ENCODE results near the gene ZNF791.
A peak's percentile ranks its signal among the peaks of the same experiment; 100 is the strongest.
"Not testable (repeated sequence)": the region's sequence is repeated elsewhere in the genome, so short reads cannot be mapped to it uniquely, and the experiment has no call there.

The ZNF791 gene

DNA sequence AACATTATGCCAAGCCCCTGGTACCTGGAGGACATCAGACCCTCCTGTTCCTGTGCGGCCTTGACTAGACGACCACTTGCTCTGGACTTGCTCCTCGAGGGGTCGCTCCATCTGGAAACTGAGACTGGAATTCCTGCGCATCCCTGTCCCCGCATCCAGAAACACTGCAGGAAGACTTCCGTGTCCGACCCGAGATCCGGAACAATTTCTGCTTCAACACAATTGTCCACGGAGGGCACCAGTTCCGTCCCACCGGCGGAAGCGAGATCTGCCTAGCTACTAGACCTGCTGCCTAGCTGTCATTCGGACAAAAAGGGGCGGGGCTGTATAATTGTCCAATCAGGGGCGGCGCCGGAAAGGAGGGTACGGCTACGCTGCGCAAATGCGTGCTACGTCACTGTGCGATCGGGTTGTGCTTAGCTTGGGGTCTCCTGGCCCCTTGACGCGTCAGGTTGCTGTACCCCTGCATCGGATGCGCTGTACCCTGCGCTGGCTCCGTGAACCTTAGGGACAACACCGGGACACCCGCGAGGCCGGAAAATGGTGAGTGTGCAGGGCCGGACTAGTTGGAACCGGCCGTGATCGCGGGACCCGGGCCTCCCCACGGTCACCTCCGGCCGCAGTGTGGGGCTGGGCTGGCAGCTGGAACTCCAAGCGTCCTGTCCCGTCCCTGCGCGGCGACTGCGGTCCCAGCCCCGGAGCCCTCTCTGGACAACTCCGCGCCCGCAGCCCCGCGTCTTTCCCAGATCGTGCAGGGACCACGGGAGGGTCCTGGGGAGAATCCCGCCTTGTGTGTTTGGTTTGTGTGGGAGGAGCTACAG, at the start of gene ZNF791, which contains the start of gene ZNF490:
TSS of gene ZNF791 (plus strand) at position 381 of the 821 bp plus-strand sequence. CDS start at position 541, 160 bp downstream.
TSS of gene ZNF490 (minus strand) at position 274 of the 821 bp plus-strand sequence. CDS start at position 141, 133 bp downstream.
- TF ChIP-seq, protein P1, sequence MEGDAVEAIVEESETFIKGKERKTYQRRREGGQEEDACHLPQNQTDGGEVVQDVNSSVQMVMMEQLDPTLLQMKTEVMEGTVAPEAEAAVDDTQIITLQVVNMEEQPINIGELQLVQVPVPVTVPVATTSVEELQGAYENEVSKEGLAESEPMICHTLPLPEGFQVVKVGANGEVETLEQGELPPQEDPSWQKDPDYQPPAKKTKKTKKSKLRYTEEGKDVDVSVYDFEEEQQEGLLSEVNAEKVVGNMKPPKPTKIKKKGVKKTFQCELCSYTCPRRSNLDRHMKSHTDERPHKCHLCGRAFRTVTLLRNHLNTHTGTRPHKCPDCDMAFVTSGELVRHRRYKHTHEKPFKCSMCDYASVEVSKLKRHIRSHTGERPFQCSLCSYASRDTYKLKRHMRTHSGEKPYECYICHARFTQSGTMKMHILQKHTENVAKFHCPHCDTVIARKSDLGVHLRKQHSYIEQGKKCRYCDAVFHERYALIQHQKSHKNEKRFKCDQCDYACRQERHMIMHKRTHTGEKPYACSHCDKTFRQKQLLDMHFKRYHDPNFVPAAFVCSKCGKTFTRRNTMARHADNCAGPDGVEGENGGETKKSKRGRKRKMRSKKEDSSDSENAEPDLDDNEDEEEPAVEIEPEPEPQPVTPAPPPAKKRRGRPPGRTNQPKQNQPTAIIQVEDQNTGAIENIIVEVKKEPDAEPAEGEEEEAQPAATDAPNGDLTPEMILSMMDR (IDR thresholded peaks at IDR 0.05; ENCODE audit: insufficient read depth, low read depth, low read length, missing control alignments) = no peak
- peak within 1 kb of the TSS; percentile 91 for H3K4me3 ChIP-seq (ENCODE audit: low read length)
- peak; percentile 98 for DNase-seq (ENCODE audit: low read depth)

DNA sequence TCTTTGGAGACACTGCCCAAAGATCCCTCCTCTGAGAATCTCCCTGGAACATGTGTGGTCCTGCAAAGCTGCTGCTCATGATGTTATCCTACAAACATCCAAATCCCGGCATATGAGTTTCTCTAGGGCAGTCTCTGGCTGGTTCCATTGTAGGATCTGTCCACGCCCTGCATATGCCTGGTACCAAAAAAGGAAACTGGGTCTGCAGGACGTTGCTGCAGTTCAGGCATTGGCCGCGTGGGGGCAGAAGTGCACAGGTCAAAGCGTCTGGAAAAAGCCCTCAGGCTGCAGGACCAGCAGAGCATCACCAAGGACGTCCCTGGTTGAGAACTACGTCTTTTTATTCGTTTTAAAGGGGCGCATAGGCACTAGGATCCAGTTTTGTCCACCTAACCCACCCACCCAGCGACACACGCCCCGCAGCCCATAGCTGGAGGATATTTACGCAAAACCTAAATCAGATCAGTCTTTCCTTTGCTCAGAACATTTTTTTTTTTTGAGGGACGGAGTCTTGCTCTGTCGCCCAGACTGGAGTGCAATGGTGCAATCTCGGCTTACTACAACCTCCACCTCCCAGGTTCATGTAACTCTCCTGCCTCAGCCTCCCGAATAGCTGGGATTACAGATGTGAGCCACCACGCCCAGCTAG, 46.6 kb upstream of the ZNF791 start:
- DNase-seq (ENCODE audit: low read depth) = peak; percentile 94
- no peak overlapping the region for H3K4me3 ChIP-seq (ENCODE audit: low read length)
- TF ChIP-seq, protein P1 (IDR thresholded peaks at IDR 0.05; ENCODE audit: insufficient read depth, low read depth, low read length, missing control alignments) = peak; percentile 80

DNA sequence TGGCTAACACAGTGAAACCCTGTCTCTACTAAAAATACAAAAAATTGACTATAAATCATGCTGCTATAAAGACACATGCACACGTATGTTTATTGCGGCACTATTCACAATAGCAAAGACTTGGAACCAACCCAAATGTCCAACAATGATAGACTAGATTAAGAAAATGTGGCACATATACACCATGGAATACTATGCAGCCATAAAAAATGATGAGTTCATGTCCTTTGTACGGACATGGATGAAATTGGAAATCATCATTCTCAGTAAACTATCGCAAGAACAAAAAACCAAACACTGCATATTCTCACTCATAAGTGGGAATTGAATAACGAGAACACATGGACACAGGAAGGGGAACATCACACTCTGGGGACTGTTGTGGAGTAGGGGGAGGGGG, 44.3 kb upstream of the ZNF791 start:
- DNase-seq (ENCODE audit: low read depth); H3K4me3 ChIP-seq (ENCODE audit: low read length): not testable (repeated sequence)

DNA sequence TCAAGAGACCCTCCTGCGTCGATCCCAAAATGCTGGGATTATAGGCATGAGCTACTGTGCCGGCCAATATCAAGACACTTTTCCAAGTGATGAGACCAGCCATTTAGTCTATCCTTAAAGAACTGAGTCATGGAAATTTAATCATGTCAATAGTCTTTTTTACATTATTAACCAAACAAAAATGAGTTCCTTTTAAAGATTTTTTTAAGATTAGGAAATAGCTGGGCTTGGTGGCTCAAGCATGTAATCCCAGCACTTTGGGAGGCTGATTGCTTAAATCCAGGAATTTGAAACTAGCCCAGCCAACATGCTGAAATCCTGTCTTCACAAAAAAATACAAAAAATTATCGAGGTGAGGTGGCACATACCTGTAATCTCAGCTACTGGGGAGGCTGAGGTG, 42.8 kb upstream of the ZNF791 start:
- no peak overlapping the region for H3K4me3 ChIP-seq (ENCODE audit: low read length)
- TF ChIP-seq, protein P1 (IDR thresholded peaks at IDR 0.05; ENCODE audit: insufficient read depth, low read depth, low read length, missing control alignments) = no peak
- no peak for DNase-seq (ENCODE audit: low read depth)

DNA sequence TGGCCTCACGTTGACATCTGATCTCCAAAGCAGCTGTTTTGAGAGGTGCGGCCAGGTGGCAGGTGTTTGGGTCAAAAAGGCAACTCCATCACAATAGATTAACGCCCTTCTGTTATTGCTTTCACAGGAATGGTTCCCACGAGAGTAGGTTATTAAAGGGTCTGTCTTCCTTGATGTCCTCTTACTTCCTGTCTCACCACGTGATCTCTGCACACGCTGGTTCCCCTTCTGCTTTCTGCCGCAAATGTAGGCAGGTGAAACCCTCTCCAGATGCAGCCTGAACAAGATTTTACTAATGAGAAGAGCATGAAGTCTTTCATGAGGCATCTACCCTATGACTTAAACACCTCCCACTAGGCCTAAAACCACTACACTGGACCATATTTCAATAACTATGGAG, 36.7 kb upstream of the ZNF791 start:
- no peak overlapping the region for H3K4me3 ChIP-seq (ENCODE audit: low read length)
- TF ChIP-seq, protein P1 (IDR thresholded peaks at IDR 0.05; ENCODE audit: insufficient read depth, low read depth, low read length, missing control alignments) = no peak
- DNase-seq (ENCODE audit: low read depth) = no peak

DNA sequence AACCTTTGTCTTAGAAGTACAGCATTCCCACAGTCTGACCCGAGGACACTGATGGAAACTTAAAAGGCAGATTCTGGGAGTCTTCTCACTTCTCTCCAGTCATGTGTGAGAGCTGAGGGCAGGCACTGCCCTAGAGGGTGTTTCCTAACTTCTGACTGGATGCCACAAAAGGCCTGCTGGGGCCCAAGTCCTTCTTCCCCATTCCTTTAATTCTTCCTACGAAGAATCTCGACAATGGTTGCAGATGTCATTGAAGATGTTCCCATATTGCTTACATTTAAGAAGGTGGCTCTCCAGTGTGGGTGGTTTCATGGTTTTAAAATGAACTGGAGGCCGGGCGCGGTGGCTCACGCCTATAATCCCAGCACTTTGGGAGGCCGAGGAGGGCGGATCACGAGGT, 32.1 kb upstream of the ZNF791 start:
- DNase-seq (ENCODE audit: low read depth) = no peak
- H3K4me3 ChIP-seq (ENCODE audit: low read length) = no peak overlapping the region
- TF ChIP-seq, protein P1 (IDR thresholded peaks at IDR 0.05; ENCODE audit: insufficient read depth, low read depth, low read length, missing control alignments) = no peak

DNA sequence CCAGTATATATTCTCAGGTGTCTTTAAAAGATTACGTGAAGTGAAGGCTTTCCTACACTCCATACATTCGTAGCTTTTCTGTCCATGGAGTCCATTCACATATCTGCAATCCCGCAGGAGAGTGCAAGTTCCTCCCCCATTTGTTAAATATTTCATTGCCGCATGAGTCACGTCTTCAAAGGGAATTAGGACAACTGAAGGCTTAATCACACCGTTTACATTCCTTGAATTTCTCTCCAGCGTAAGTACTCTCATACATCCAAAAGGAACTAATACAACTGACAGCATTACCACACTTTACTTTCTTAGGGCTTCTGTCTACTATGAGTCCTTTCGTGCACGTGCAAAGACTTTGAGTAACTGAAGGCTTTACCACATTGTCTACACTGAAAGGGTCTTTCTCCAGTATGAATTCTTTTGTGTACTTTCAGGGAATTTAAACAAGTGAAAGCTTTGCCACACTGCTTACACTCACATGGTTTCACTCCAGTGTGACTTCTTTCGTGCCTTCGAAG, 30.5 kb upstream of the ZNF791 start:
- H3K4me3 ChIP-seq (ENCODE audit: low read length) = no peak overlapping the region
- TF ChIP-seq, protein P1 (IDR thresholded peaks at IDR 0.05; ENCODE audit: insufficient read depth, low read depth, low read length, missing control alignments) = no peak
- peak; percentile 48 for DNase-seq (ENCODE audit: low read depth)

Data from epithelial cell of esophagus (primary cell).